WTC11 (cell line): ENCODE results near the gene LAPTM5. TPM values are rescaled to one million over a fixed set of nuclear protein-coding genes. Genes with fewer than 3 reads are reported as not detected.

Experiments
- ATAC-seq: fragments of 200-7000 bp; cut with Tn5 transposase; 2 replicates; pipeline ENCODE4 v1.10.0; 2021; ENCODE audit warnings: mild to moderate bottlenecking, moderate library complexity
- CTCF ChIA-PET: fragments of 300-600 bp; sonication (Branson Sonifier 250); formaldehyde crosslinking; loops from one replicate; lab custom pipeline; 2021; ENCODE audit warnings: antibody characterized with exemption; lab: Charles Lee
- POLR2A ChIA-PET: fragments of 350-600 bp; sonication (Branson Sonifier 250); formaldehyde crosslinking; loops from one replicate; lab custom pipeline; 2021; ENCODE audit warnings: antibody characterized with exemption; lab: Charles Lee
- DNase-seq: peaks from one replicate; pipeline ENCODE4 v3.0.0; 2021; ENCODE audit warnings: low spot score
- H3K27ac Mint-ChIP-seq: 2 replicates; pipeline ENCODE4 v1.8.0; 2021; ENCODE audit warnings: mixed read lengths
- H3K27me3 Mint-ChIP-seq: 2 replicates; pipeline ENCODE4 v1.8.0; 2021; ENCODE audit warnings: low read depth, mild to moderate bottlenecking, moderate library complexity, mixed read lengths
- H3K36me3 Mint-ChIP-seq: 2 replicates; pipeline ENCODE4 v1.8.0; 2021; ENCODE audit warnings: mixed read lengths
- H3K4me1 Mint-ChIP-seq: 2 replicates; pipeline ENCODE4 v1.8.0; 2022; ENCODE audit warnings: mixed read lengths
- H3K4me3 Mint-ChIP-seq: 2 replicates; pipeline ENCODE4 v1.8.0; 2021; ENCODE audit warnings: mild to moderate bottlenecking, moderate library complexity, mixed read lengths
- H3K9me3 Mint-ChIP-seq: 2 replicates; pipeline ENCODE4 v1.8.0; 2021; ENCODE audit warnings: mixed read lengths
- ATF1 ChIP-seq: sonication (generic); formaldehyde crosslinking; IDR thresholded peaks from 2 replicates; pipeline ENCODE4 v1.8.1; 2023; ENCODE audit warnings: mild to moderate bottlenecking, moderate library complexity, missing genetic modification reagents
- CBFB ChIP-seq: sonication (generic); formaldehyde crosslinking; IDR thresholded peaks from 2 replicates; pipeline ENCODE4 v1.8.1; 2022; ENCODE audit warnings: mild to moderate bottlenecking, low read depth, missing genetic modification reagents
- NR2C2 ChIP-seq: sonication (generic); formaldehyde crosslinking; IDR thresholded peaks from 2 replicates; pipeline ENCODE4 v1.8.0; 2022; ENCODE audit warnings: mild to moderate bottlenecking, missing genetic modification reagents
- NR3C1 ChIP-seq: sonication (generic); formaldehyde crosslinking; conservative IDR thresholded peaks from 2 replicates; pipeline ENCODE4 v1.8.1; 2023; ENCODE audit warnings: low read depth, mild to moderate bottlenecking, missing genetic modification reagents
- PRRX2 ChIP-seq: fragments of 250-450 bp; sonication (Bioruptor Pico); IDR thresholded peaks from 2 replicates; pipeline ENCODE4 v1.8.0; 2021; ENCODE audit warnings: mild to moderate bottlenecking
- SOX15 ChIP-seq: fragments of 250-450 bp; sonication (Bioruptor Pico); IDR thresholded peaks from 2 replicates; pipeline ENCODE4 v1.9.0; 2021; ENCODE audit warnings: mild to moderate bottlenecking
- ZNF121 ChIP-seq: sonication (generic); formaldehyde crosslinking; IDR thresholded peaks from 2 replicates; pipeline ENCODE4 v1.8.0; 2023; ENCODE audit warnings: missing genetic modification reagents
- ZNF263 ChIP-seq: sonication (generic); formaldehyde crosslinking; IDR thresholded peaks from 2 replicates; pipeline ENCODE4 v1.8.1; 2022; ENCODE audit warnings: low read depth, mild to moderate bottlenecking, moderate library complexity, missing genetic modification reagents
- total RNA-seq: library from RNA; stranded (reverse); gene quantifications from 3 replicates; pipeline ENCODE4 v1.2.3, GENCODE V29; 2021
- TF ChIP-seq, protein P1 (sequence below): fragments of 250-450 bp; sonication (Bioruptor Pico); IDR thresholded peaks from 2 replicates; pipeline ENCODE4 v1.9.0; 2021; ENCODE audit warnings: mild to moderate bottlenecking
- TF ChIP-seq, protein P2 (sequence below): sonication (generic); formaldehyde crosslinking; IDR thresholded peaks from 2 replicates; pipeline ENCODE4 v1.8.1; 2023; ENCODE audit warnings: mild to moderate bottlenecking, missing genetic modification reagents, moderate library complexity
- TF ChIP-seq, protein P3 (sequence below): sonication (generic); formaldehyde crosslinking; IDR thresholded peaks from 2 replicates; pipeline ENCODE4 v1.8.1; 2023; ENCODE audit warnings: mild to moderate bottlenecking, missing genetic modification reagents
- TF ChIP-seq, protein P4 (sequence below): sonication (generic); formaldehyde crosslinking; IDR thresholded peaks from 2 replicates; pipeline ENCODE4 v1.8.1; 2022; ENCODE audit warnings: missing genetic modification reagents, borderline replicate concordance
- TF ChIP-seq, protein P5 (sequence below): sonication (generic); formaldehyde crosslinking; IDR thresholded peaks from 2 replicates; pipeline ENCODE4 v1.8.1; 2023; ENCODE audit warnings: mild to moderate bottlenecking, moderate library complexity, missing genetic modification reagents
- TF ChIP-seq, protein P6 (sequence below): sonication (generic); formaldehyde crosslinking; IDR thresholded peaks from 2 replicates; pipeline ENCODE4 v1.8.0; 2022; ENCODE audit warnings: missing genetic modification reagents
- TF ChIP-seq, protein P7 (sequence below): fragments of 200-600 bp; IDR thresholded peaks from 2 replicates; pipeline ENCODE4 v1.8.0; 2022; ENCODE audit warnings: antibody characterized with exemption

The LAPTM5 gene
- total RNA-seq, 1 experiment from 2014 or later = 1.3 TPM

DNA sequence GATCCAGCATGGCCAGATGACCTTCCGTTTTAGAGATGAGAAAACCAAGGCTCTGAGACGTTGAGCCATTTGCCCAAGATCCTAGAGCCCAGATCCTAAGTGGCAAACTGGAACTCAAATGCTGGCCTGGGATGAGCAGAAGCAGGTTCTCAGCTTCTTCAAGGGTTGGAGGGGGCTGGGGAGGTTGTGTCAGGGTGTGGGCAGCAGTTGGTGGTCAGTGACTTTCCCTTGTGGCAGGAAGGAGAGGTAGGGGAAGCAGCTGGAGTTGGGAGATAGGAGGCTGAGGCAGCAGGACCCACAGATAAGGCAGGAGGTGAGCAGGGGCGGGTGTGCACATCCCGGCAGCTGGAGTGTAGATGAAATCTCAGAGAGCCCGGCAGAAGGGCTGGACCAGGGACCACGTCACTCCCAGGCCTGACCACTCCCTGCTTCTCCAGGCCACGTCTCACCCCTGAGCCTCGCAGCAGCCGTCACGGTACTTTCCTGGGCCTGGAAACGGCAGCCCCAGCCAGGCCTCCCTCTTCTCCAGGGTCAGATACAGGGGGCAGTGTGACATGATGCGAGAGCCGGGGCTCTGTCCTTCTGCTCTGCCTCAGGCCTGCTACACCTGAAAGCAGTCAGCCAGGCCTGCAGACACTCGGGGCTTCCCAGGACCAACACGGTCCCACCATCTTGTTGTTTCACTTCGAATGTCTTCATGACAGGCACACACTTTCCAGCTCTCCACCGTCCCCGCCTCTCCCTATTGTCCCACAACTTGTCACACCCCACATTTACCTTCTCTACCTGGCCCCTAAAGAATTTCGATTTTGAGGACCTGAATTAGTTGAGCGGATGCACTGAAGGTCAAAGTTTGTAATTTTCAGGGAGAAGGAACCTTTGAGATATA lies 11.5 kb upstream of the LAPTM5 start:
- Mint-ChIP-seq H3K9me3 (no peaks in the 10 kb centered on the region), H3K4me1 (no peaks in the 10 kb centered on the region), H3K27me3 (no peaks in the 10 kb centered on the region), H3K36me3 (no peaks in the 10 kb centered on the region), H3K27ac (no peak overlapping the region), H3K4me3 (no peak overlapping the region)
- no peak for TF ChIP-seq SOX15 (CRISPR knock-in tag)
- no peak for TF ChIP-seq NR2C2
- no peak for TF ChIP-seq CBFB (CRISPR knock-in tag)
- TF ChIP-seq ATF1 (CRISPR knock-in tag) = no peak
- TF ChIP-seq, protein P1, sequence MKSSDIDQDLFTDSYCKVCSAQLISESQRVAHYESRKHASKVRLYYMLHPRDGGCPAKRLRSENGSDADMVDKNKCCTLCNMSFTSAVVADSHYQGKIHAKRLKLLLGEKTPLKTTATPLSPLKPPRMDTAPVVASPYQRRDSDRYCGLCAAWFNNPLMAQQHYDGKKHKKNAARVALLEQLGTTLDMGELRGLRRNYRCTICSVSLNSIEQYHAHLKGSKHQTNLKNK (CRISPR knock-in tag) = no peak
- TF ChIP-seq, protein P2, sequence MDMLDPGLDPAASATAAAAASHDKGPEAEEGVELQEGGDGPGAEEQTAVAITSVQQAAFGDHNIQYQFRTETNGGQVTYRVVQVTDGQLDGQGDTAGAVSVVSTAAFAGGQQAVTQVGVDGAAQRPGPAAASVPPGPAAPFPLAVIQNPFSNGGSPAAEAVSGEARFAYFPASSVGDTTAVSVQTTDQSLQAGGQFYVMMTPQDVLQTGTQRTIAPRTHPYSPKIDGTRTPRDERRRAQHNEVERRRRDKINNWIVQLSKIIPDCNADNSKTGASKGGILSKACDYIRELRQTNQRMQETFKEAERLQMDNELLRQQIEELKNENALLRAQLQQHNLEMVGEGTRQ = no peak
- TF ChIP-seq, protein P3, sequence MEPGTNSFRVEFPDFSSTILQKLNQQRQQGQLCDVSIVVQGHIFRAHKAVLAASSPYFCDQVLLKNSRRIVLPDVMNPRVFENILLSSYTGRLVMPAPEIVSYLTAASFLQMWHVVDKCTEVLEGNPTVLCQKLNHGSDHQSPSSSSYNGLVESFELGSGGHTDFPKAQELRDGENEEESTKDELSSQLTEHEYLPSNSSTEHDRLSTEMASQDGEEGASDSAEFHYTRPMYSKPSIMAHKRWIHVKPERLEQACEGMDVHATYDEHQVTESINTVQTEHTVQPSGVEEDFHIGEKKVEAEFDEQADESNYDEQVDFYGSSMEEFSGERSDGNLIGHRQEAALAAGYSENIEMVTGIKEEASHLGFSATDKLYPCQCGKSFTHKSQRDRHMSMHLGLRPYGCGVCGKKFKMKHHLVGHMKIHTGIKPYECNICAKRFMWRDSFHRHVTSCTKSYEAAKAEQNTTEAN (CRISPR knock-in tag) = no peak
- TF ChIP-seq ZNF263 (CRISPR knock-in tag) = no peak
- TF ChIP-seq, protein P4, sequence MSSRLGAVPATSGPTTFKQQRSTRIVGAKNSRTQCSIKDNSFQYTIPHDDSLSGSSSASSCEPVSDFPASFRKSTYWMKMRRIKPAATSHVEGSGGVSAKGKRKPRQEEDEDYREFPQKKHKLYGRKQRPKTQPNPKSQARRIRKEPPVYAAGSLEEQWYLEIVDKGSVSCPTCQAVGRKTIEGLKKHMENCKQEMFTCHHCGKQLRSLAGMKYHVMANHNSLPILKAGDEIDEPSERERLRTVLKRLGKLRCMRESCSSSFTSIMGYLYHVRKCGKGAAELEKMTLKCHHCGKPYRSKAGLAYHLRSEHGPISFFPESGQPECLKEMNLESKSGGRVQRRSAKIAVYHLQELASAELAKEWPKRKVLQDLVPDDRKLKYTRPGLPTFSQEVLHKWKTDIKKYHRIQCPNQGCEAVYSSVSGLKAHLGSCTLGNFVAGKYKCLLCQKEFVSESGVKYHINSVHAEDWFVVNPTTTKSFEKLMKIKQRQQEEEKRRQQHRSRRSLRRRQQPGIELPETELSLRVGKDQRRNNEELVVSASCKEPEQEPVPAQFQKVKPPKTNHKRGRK (CRISPR knock-in tag) = no peak
- no peak for TF ChIP-seq NR3C1
- TF ChIP-seq, protein P5, sequence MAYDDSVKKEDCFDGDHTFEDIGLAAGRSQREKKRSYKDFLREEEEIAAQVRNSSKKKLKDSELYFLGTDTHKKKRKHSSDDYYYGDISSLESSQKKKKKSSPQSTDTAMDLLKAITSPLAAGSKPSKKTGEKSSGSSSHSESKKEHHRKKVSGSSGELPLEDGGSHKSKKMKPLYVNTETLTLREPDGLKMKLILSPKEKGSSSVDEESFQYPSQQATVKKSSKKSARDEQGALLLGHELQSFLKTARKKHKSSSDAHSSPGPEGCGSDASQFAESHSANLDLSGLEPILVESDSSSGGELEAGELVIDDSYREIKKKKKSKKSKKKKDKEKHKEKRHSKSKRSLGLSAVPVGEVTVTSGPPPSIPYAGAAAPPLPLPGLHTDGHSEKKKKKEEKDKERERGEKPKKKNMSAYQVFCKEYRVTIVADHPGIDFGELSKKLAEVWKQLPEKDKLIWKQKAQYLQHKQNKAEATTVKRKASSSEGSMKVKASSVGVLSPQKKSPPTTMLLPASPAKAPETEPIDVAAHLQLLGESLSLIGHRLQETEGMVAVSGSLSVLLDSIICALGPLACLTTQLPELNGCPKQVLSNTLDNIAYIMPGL (CRISPR knock-in tag) = no peak
- TF ChIP-seq, protein P6, sequence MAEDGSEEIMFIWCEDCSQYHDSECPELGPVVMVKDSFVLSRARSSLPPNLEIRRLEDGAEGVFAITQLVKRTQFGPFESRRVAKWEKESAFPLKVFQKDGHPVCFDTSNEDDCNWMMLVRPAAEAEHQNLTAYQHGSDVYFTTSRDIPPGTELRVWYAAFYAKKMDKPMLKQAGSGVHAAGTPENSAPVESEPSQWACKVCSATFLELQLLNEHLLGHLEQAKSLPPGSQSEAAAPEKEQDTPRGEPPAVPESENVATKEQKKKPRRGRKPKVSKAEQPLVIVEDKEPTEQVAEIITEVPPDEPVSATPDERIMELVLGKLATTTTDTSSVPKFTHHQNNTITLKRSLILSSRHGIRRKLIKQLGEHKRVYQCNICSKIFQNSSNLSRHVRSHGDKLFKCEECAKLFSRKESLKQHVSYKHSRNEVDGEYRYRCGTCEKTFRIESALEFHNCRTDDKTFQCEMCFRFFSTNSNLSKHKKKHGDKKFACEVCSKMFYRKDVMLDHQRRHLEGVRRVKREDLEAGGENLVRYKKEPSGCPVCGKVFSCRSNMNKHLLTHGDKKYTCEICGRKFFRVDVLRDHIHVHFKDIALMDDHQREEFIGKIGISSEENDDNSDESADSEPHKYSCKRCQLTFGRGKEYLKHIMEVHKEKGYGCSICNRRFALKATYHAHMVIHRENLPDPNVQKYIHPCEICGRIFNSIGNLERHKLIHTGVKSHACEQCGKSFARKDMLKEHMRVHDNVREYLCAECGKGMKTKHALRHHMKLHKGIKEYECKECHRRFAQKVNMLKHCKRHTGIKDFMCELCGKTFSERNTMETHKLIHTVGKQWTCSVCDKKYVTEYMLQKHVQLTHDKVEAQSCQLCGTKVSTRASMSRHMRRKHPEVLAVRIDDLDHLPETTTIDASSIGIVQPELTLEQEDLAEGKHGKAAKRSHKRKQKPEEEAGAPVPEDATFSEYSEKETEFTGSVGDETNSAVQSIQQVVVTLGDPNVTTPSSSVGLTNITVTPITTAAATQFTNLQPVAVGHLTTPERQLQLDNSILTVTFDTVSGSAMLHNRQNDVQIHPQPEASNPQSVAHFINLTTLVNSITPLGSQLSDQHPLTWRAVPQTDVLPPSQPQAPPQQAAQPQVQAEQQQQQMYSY (CRISPR knock-in tag) = no peak
- no peak for TF ChIP-seq ZNF121 (CRISPR knock-in tag)
- TF ChIP-seq, protein P7, sequence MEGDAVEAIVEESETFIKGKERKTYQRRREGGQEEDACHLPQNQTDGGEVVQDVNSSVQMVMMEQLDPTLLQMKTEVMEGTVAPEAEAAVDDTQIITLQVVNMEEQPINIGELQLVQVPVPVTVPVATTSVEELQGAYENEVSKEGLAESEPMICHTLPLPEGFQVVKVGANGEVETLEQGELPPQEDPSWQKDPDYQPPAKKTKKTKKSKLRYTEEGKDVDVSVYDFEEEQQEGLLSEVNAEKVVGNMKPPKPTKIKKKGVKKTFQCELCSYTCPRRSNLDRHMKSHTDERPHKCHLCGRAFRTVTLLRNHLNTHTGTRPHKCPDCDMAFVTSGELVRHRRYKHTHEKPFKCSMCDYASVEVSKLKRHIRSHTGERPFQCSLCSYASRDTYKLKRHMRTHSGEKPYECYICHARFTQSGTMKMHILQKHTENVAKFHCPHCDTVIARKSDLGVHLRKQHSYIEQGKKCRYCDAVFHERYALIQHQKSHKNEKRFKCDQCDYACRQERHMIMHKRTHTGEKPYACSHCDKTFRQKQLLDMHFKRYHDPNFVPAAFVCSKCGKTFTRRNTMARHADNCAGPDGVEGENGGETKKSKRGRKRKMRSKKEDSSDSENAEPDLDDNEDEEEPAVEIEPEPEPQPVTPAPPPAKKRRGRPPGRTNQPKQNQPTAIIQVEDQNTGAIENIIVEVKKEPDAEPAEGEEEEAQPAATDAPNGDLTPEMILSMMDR = no peak
- TF ChIP-seq PRRX2 = no peak
- POLR2A ChIA-PET = no interaction called here
- ATAC-seq = no peak
- CTCF ChIA-PET = interaction anchor here (0.6 to 1.6 kb wide), 6 partner anchors 11 to 109 kb away, joined by 3 to 6 read pairs (median 3); no protein-coding TSS in a partner anchor
- DNase-seq = no peak
